COLO829 (cell line): ENCODE data around the gene RUBCN.
A peak's percentile ranks its signal among the peaks of the same experiment; 100 is the strongest.
"Not testable (repeated sequence)": the region's sequence is repeated elsewhere in the genome, so short reads cannot be mapped to it uniquely, and the experiment has no call there.

Source experiments
- DNase-seq: peaks from one replicate; pipeline ENCODE4 v3.0.0; 2012; ENCODE audit warnings: low spot score

RUBCN gene

GRCh38 chr3:197657541-197658292 is 79.0 kb downstream of the RUBCN start:
- not testable (repeated sequence) for DNase-seq

DNA sequence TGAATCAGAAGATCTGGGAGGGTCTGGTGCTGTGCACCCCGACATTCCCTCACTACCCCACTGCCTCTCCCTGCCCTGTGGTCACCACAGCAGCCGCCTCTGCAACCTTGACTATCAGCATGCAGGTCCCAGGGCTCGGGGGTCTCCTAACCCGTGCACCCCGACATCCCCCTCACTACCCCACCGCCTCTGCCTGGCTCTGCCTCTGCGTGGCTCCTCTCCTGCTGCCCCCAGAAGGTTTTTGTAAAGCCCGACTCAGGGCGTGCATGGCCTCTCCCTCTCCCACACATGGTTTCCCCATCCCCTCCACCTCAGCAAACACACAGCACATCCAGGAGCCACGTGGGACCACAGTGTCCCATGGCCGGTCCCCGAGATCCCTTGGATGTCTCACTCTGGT is 79.7 kb downstream of the RUBCN start:
- not testable (repeated sequence) for DNase-seq

DNA sequence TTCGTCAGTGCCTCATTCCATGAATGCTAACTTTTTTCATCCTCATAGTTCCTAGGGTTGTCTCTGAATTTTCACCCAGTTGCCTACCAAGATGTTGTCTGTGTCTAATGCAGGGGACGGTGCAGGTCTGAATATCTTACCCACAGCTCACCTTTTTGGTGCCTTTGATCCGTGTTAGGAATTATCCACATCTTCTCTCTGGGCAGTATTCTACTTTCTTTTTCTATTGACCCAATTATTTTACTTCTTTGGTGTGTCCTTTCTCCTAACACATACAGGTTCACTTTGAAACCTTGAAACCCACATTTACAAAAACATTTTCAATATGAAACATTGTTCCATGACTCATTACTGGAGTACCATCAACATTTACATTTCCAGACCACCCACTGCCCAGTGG is 80.6 kb downstream of the RUBCN start:
- not testable (repeated sequence) for DNase-seq

DNA sequence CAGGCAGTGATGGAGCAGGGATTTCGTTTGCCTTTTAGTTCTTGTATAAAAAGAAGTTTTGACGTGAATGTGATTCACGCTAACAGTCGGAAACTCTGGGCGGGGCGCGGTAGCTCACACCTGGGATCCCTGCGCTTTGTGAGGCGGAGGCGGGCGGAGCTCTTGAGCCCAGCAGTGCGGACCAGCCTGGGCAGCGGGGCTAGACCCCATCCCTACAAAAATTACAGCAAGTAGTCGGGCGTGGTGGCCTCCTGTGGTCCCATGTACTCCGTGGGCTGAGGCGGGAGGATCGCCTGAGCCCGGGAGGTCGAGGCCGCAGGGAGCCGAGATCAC is 81.7 kb downstream of the RUBCN start:
- DNase-seq = not testable (repeated sequence)

GRCh38 chr3:197654090-197654997 is 82.4 kb downstream of the RUBCN start:
- DNase-seq = not testable (repeated sequence)

DNA sequence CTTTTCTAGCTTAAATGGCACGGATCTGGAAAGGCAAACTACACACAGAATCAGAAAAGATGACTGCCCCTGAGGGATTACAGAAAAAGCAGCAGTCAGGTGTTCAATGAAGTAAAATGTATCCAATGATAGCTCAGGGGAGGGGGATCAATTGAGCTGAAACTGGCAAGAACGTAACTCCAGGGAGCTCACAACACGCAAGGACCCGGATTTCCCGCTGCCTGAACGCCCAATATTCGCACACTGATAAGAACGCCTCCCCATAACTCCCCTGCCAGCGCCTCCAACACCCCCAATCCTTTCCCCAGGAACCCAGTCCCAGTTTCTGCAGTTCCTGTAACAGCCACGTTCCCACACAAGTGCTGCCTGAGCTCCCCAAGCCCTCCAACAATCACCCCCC is 83.8 kb downstream of the RUBCN start:
- DNase-seq = not testable (repeated sequence)

- DNase-seq = not testable (repeated sequence)
These were observed 89.1 kb downstream of the RUBCN start for GRCh38 chr3:197647649-197648048.

GRCh38 chr3:197647191-197647590 is 89.5 kb downstream of the RUBCN start:
- DNase-seq = not testable (repeated sequence)

DNA sequence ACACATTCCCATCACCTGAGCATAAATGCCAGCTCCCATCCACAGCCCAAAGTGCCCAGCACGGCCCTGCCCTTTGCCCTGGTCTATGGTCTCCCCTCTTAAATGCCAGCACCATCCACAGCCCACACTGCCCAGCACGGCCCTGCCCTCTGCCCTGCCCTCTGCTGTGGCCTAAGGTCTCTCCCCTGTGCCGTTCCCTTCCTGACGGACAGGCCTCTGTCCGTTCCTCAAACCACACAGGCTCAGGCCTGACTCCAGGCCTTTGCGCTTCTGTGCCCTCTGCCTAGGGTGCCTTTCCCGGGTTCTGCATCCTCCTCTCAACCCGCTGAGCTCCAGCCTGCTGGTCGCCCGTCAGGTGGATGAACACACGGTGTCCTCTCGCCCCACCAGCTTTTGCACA is 90.4 kb downstream of the RUBCN start:
- DNase-seq = not testable (repeated sequence)

GRCh38 chr3:197637556-197637955 is 99.1 kb downstream of the RUBCN start:
- not testable (repeated sequence) for DNase-seq

- not testable (repeated sequence) for DNase-seq
These were observed 104.7 kb downstream of the RUBCN start for GRCh38 chr3:197631989-197632388.

DNA sequence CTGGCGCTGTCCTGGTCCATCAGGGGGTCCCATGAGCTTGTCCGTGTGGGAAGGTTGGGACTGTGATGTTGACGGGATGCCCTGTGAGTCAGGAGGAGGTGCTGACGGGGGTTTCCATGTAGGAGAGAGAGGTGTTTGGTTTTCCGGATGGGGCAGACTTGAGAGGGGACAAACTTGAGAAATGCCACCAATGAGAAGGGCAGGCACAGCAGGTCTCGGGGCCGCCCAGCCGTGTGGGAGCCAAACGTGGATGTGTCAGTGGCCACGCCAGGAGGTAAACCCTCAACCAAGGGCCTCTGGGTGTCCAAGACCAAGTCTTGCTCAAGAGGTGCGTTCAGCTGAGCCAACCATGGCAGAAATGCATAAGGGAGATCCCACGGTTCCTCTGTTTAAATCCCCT is 105.9 kb downstream of the RUBCN start:
- not testable (repeated sequence) for DNase-seq

GRCh38 chr3:197629286-197629685 is 107.4 kb downstream of the RUBCN start:
- DNase-seq = not testable (repeated sequence)

- peak; percentile 69 for DNase-seq
These were observed 108.8 kb downstream of the RUBCN start for GRCh38 chr3:197627772-197628523.

GRCh38 chr3:197627158-197627771 is 109.4 kb downstream of the RUBCN start:
- not testable (repeated sequence) for DNase-seq

DNA sequence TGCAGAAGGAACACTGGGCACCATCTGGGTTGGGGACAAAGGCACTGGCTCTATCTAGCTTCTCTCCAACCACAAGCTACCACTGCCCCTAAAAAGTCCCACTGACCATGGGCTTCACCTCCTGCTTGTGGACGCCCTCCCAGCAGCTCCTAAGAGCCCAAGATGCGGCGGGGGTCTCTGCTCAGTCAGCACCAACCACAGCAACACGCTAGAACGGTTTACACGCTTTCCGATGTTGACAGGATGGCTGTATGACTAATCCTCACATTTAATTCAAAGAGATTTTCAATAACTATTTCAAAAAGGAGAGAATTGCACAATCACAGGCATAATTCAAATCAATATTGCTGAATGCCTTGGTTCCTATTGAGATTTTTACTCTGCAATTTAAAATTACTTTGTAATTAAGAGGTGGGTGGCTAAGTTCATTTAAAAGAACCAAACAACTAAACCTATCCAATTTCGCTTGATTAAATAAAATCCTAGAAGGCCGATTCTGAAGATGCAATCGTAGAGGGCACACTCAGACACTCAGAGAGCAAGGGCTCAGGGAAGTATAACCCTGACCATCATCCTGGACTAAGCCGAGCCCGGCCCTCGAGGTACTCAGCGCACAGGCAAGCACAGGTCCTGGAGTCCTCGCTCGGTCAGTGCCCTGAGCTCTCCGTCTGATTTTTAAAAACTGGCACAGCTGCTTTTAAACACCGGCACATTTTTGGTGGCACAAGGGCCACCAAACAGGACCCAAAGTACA is 110.1 kb downstream of the RUBCN start:
- not testable (repeated sequence) for DNase-seq

GRCh38 chr3:197621478-197621877 is 115.2 kb downstream of the RUBCN start:
- DNase-seq = not testable (repeated sequence)
